ENCODE results near the gene CIT. TPM values are rescaled to one million over a fixed set of nuclear protein-coding genes. Genes with fewer than 3 reads are reported as not detected.

Gene CIT
- total and polyA plus RNA-seq, 12 donors: 4.3 to 65.9 (median 18.9) TPM

DNA sequence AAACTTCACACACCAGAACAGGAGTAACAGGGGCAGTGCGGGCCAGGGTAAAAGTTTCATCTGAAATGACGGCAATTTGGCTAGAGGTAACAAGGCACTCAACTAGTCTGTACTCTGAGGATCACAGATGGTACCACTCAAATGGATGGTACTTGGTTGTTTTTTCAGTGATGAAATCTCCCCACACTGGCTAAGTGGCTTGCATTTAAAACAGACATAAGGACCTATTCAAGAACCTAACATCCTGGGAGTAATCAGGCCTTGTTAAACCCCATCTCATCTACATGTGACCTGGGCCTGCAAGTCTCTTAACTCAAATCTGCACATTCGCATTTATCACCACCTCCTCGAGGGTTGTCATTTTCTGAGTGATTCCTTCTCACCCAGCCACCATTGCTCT, 118.4 kb downstream of the CIT start:
- WGBS, 4 donors: 97 to 100% (median 98%) methylated on average over 4 of the region's 4 CpGs

DNA sequence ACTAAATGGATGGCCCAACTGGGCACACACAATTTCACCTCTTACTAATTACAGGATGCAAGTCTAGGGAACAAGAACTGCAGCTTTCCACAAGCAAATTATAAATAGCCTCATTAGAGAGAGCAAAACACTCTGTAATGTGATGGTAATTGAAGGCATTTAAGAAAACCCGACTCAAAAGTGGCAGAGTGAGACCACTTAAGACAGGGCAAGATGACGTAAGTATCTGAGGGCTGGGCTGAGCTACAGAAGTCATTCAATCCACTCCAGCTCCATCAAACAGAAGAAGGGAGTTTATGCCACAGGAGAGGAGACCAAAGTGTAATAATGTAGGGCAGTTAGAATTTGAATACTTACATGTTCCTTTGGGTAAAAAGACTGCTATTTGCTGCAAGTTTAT, 118.9 kb downstream of the CIT start:
- no peaks in the 10 kb centered on the region for H3K4me1 ChIP-seq (replicated peaks in 1 of 2)
- H3K36me3 ChIP-seq (replicated peaks in 1 of 2): no peaks in the 10 kb centered on the region
- no peak overlapping the region for H3K4me3 ChIP-seq
- WGBS, 4 donors: 92 to 100% (median 96%) methylated on average over 2 of the region's 2 CpGs
- DNase-seq: no peak
- H3K9me3 ChIP-seq (replicated peaks in 1 of 3): no peaks in the 10 kb centered on the region
- no peak for TF ChIP-seq CTCF (IDR thresholded peaks at IDR 0.05)
- TF ChIP-seq POLR2A (IDR thresholded peaks at IDR 0.05): no peak
- no peak overlapping the region for H3K27ac ChIP-seq
- H3K27me3 ChIP-seq: no peaks in the 10 kb centered on the region
- intact Hi-C loops (cut with DNase I): no loop called here

More for the DNA sequence above, 118.4 kb downstream of the CIT start:
- Histone ChIP-seq H3K4me1 (replicated peaks in 1 of 2) (no peaks in the 10 kb centered on the region), H3K36me3 (replicated peaks in 1 of 2) (no peaks in the 10 kb centered on the region), H3K27me3 (no peaks in the 10 kb centered on the region), H3K9me3 (replicated peaks in 1 of 3) (no peaks in the 10 kb centered on the region), H3K27ac (no peak overlapping the region), H3K4me3 (no peak overlapping the region)
- DNase-seq: no peak
- intact Hi-C loops (cut with DNase I): no loop called here
- TF ChIP-seq POLR2A (IDR thresholded peaks at IDR 0.05): no peak
- no peak for TF ChIP-seq CTCF (IDR thresholded peaks at IDR 0.05)

- H3K27me3 ChIP-seq: no peaks in the 10 kb centered on the region
- H3K4me1 ChIP-seq (replicated peaks in 1 of 2): no peaks in the 10 kb centered on the region
- no peak for TF ChIP-seq CTCF (IDR thresholded peaks at IDR 0.05)
- TF ChIP-seq POLR2A (IDR thresholded peaks at IDR 0.05): no peak
- no peak for DNase-seq
- H3K4me3 ChIP-seq: no peak overlapping the region
- intact Hi-C loops (cut with DNase I): no loop called here
- H3K9me3 ChIP-seq (replicated peaks in 1 of 3): no peaks in the 10 kb centered on the region
- 93 to 98% (median 96%) methylated on average over 9 of the region's 9 CpGs for WGBS, 4 donors
- no peak overlapping the region for H3K27ac ChIP-seq
- H3K36me3 ChIP-seq (replicated peaks in 1 of 2): no peaks in the 10 kb centered on the region
Observed at GRCh38 chr12:119751961-119752360, 125.2 kb downstream of the CIT start.

DNA sequence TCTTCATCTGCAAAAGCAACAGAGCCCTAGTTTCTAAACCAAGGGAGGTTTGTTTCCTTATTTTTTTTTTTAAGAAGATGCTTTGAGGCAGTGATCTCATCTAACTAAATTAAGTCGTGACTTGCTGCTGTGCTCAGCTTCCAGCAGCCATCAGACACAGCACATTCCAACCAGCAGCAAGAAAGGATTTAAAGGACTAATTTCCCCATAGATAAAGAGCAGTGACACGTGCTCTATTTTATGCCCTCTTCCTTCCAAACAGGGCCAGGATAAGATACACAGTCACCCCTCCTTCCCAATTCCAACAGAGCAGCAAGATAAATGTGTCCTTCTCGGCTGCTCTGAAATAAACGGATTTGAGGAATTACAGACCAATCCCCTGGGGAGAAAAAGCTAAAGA, 127.5 kb downstream of the CIT start:
- Histone ChIP-seq H3K27me3 (no peaks in the 10 kb centered on the region), H3K27ac (no peak overlapping the region), H3K4me3 (no peak overlapping the region), H3K9me3 (replicated peaks in 1 of 3) (peaks cover 0 to 15% (median 9%) of the 10 kb centered on the region in 3 donors), H3K36me3 (replicated peaks in 1 of 2) (no peaks in the 10 kb centered on the region), H3K4me1 (replicated peaks in 1 of 2) (no peaks in the 10 kb centered on the region)
- intact Hi-C loops (cut with DNase I): no loop called here
- 53 to 67% (median 54%) methylated on average over 4 of the region's 4 CpGs for WGBS, 4 donors
- TF ChIP-seq CTCF (IDR thresholded peaks at IDR 0.05) (no peak), POLR2A (IDR thresholded peaks at IDR 0.05) (no peak)
- no peak for DNase-seq

All from adrenal gland (tissue), 12 donors.